Lung microvascular endothelial cell (primary cell): ENCODE data around the gene STAB2. TPM values are rescaled to one million over a fixed set of nuclear protein-coding genes. Genes with fewer than 3 reads are reported as not detected.

Experiments
- DNase-seq, 2 donors: peaks; one replicate each; pipeline versions ENCODE4 v3.0.0 to v3.0.0-alpha.2; 2010; ENCODE audit warnings: low read depth in 2 of 2
- total RNA-seq: library from RNA; depleted of rRNA; stranded (reverse); fragments of >200 nt; gene quantifications from 2 replicates; pipeline ENCODE4 v1.2.1, GENCODE V29; 2014

STAB2 gene
- total RNA-seq = 5.7 and 10.5 TPM in 2 replicates

- DNase-seq = peak in 1 of 2 donors; percentile 80
Observed at GRCh38 chr12:103586791-103587370, at the start of gene STAB2. Gene STAB2 (plus strand): TSS chr12:103587273. CDS start chr12:103587477, 204 bp downstream.

- peak in 1 of 2 donors; percentile 6 for DNase-seq
Observed at GRCh38 chr12:103538397-103538796, 48.7 kb upstream of the STAB2 start.

GRCh38 chr12:103540319-103540718 lies 46.8 kb upstream of the STAB2 start:
- DNase-seq = no peak

GRCh38 chr12:103542078-103542477 lies 45.0 kb upstream of the STAB2 start:
- no peak for DNase-seq

GRCh38 chr12:103546959-103547358 lies 40.1 kb upstream of the STAB2 start:
- DNase-seq = no peak

GRCh38 chr12:103547376-103547775 lies 39.7 kb upstream of the STAB2 start:
- DNase-seq = no peak

- DNase-seq = no peak
Observed at GRCh38 chr12:103547929-103548328, 39.1 kb upstream of the STAB2 start.

GRCh38 chr12:103548622-103549601 lies 38.2 kb upstream of the STAB2 start:
- peak; percentile 77 to 82 for DNase-seq

GRCh38 chr12:103556890-103557627 lies 30.0 kb upstream of the STAB2 start:
- no peak for DNase-seq

- DNase-seq = no peak
Observed at GRCh38 chr12:103557628-103558010, 29.5 kb upstream of the STAB2 start.

- DNase-seq = no peak
Observed at GRCh38 chr12:103558879-103559278, 28.2 kb upstream of the STAB2 start.

GRCh38 chr12:103560604-103561101 lies 26.4 kb upstream of the STAB2 start:
- peak; percentile 20 to 87 for DNase-seq

- DNase-seq = no peak
Observed at GRCh38 chr12:103561174-103561573, 25.9 kb upstream of the STAB2 start.

- no peak for DNase-seq
Observed at GRCh38 chr12:103566398-103566797, 20.7 kb upstream of the STAB2 start.

- DNase-seq = no peak
Observed at GRCh38 chr12:103569278-103569677, 17.8 kb upstream of the STAB2 start.

- DNase-seq = peak in 1 of 2 donors; percentile 33
Observed at GRCh38 chr12:103571286-103571685, 15.8 kb upstream of the STAB2 start.

- peak in 1 of 2 donors; percentile 26 for DNase-seq
Observed at GRCh38 chr12:103572312-103573045, 14.6 kb upstream of the STAB2 start.

GRCh38 chr12:103573185-103573584 lies 13.9 kb upstream of the STAB2 start:
- DNase-seq = no peak

GRCh38 chr12:103578926-103579325 lies 8.1 kb upstream of the STAB2 start:
- DNase-seq = peak in 1 of 2 donors; percentile 64

GRCh38 chr12:103580026-103580425 lies 7.0 kb upstream of the STAB2 start:
- peak; percentile 87 to 99 for DNase-seq

- peak in 1 of 2 donors; percentile 40 for DNase-seq
Observed at GRCh38 chr12:103583008-103583407, 4.1 kb upstream of the STAB2 start.
